BLaER1 (cell line): Measurements from ENCODE around the gene EIF2S1.

ENCODE experiments used
- H3K27ac ChIP-seq: shearing (Covaris generic); formaldehyde crosslinking; 2 replicates; pipeline ENCODE4 v1.8.1; 2022
- H3K27me3 ChIP-seq: shearing (Covaris generic); formaldehyde crosslinking; 2 replicates; pipeline ENCODE4 v1.8.1; 2022
- H3K36me3 ChIP-seq: shearing (Covaris generic); formaldehyde crosslinking; 2 replicates; pipeline ENCODE4 v1.8.1; 2022
- H3K4me1 ChIP-seq: shearing (Covaris generic); formaldehyde crosslinking; 2 replicates; pipeline ENCODE4 v1.8.1; 2022
- H3K4me2 ChIP-seq: shearing (Covaris generic); formaldehyde crosslinking; 2 replicates; pipeline ENCODE4 v1.8.1; 2022
- H3K4me3 ChIP-seq: shearing (Covaris generic); formaldehyde crosslinking; 2 replicates; pipeline ENCODE4 v1.8.1; 2022
- H3K9ac ChIP-seq: shearing (Covaris generic); formaldehyde crosslinking; 2 replicates; pipeline ENCODE4 v1.8.1; 2022
- H3K9me3 ChIP-seq: shearing (Covaris generic); formaldehyde crosslinking; 2 replicates; pipeline ENCODE4 v1.8.1; 2022
- H4K20me1 ChIP-seq: shearing (Covaris generic); formaldehyde crosslinking; 2 replicates; pipeline ENCODE4 v1.8.1; 2022
- Cebpa-rat ChIP-seq: shearing (Covaris generic); IDR thresholded peaks from 2 replicates; pipeline ENCODE4 v1.8.1; 2022

Gene EIF2S1

GRCh38 chr14:67371247-67372148, 11.4 kb downstream of the EIF2S1 start:
- H3K9ac ChIP-seq: no peak overlapping the region
- no peak for TF ChIP-seq Cebpa-rat
- H3K9me3 ChIP-seq: no peaks in the 10 kb centered on the region
- peaks cover 97% of the 10 kb centered on the region for H3K36me3 ChIP-seq
- no peaks in the 10 kb centered on the region for H3K4me1 ChIP-seq
- H3K27ac ChIP-seq: no peak overlapping the region
- H3K27me3 ChIP-seq: no peaks in the 10 kb centered on the region
- H3K4me2 ChIP-seq: no peak overlapping the region
- H4K20me1 ChIP-seq: peaks cover 85% of the 10 kb centered on the region
- no peak overlapping the region for H3K4me3 ChIP-seq

GRCh38 chr14:67372833-67373232, 12.7 kb downstream of the EIF2S1 start:
- Histone ChIP-seq H4K20me1 (peaks cover 80% of the 10 kb centered on the region), H3K9ac (no peak overlapping the region), H3K4me2 (no peak overlapping the region), H3K27me3 (no peaks in the 10 kb centered on the region), H3K27ac (no peak overlapping the region), H3K36me3 (peaks cover 97% of the 10 kb centered on the region), H3K4me1 (no peaks in the 10 kb centered on the region), H3K4me3 (no peak overlapping the region), H3K9me3 (no peaks in the 10 kb centered on the region)
- TF ChIP-seq Cebpa-rat: no peak

- Histone ChIP-seq H3K9me3 (no peaks in the 10 kb centered on the region), H4K20me1 (peaks cover 80% of the 10 kb centered on the region), H3K4me2 (no peak overlapping the region), H3K27me3 (no peaks in the 10 kb centered on the region), H3K4me3 (no peak overlapping the region), H3K36me3 (peaks cover 97% of the 10 kb centered on the region), H3K27ac (no peak overlapping the region), H3K4me1 (no peaks in the 10 kb centered on the region), H3K9ac (no peak overlapping the region)
- TF ChIP-seq Cebpa-rat: no peak
Measured at GRCh38 chr14:67373347-67373746, 13.2 kb downstream of the EIF2S1 start.

GRCh38 chr14:67377916-67378315, 17.8 kb downstream of the EIF2S1 start:
- H3K9me3 ChIP-seq: no peaks in the 10 kb centered on the region
- H3K4me3 ChIP-seq: no peak overlapping the region
- TF ChIP-seq Cebpa-rat: no peak
- no peaks in the 10 kb centered on the region for H3K27me3 ChIP-seq
- no peaks in the 10 kb centered on the region for H3K4me1 ChIP-seq
- H3K4me2 ChIP-seq: no peak overlapping the region
- peaks cover 95% of the 10 kb centered on the region for H3K36me3 ChIP-seq
- no peak overlapping the region for H3K9ac ChIP-seq
- H3K27ac ChIP-seq: no peak overlapping the region
- peaks cover 46% of the 10 kb centered on the region for H4K20me1 ChIP-seq

- TF ChIP-seq Cebpa-rat: no peak
- Histone ChIP-seq H3K27ac (no peak overlapping the region), H3K36me3 (peaks cover 79% of the 10 kb centered on the region), H4K20me1 (no peaks in the 10 kb centered on the region; the same call in 1 of the 2 replicates), H3K4me3 (no peak overlapping the region), H3K9ac (no peak overlapping the region), H3K4me1 (no peaks in the 10 kb centered on the region), H3K27me3 (no peaks in the 10 kb centered on the region), H3K4me2 (no peak overlapping the region), H3K9me3 (no peaks in the 10 kb centered on the region)
Measured at GRCh38 chr14:67385120-67385519, 25.0 kb downstream of the EIF2S1 start.

- H3K27ac ChIP-seq: no peak overlapping the region
- no peaks in the 10 kb centered on the region for H3K4me1 ChIP-seq
- no peaks in the 10 kb centered on the region for H3K27me3 ChIP-seq
- no peak overlapping the region for H3K4me2 ChIP-seq
- H3K4me3 ChIP-seq: no peak overlapping the region
- H3K9ac ChIP-seq: no peak overlapping the region
- H3K9me3 ChIP-seq: no peaks in the 10 kb centered on the region
- no peaks in the 10 kb centered on the region for H4K20me1 ChIP-seq
- TF ChIP-seq Cebpa-rat: no peak
- H3K36me3 ChIP-seq: peaks cover 74% of the 10 kb centered on the region
Measured at GRCh38 chr14:67385618-67386017, 25.5 kb downstream of the EIF2S1 start.

GRCh38 chr14:67387195-67387594, 27.1 kb downstream of the EIF2S1 start:
- no peaks in the 10 kb centered on the region for H3K4me1 ChIP-seq
- no peak overlapping the region for H3K4me2 ChIP-seq
- no peak for TF ChIP-seq Cebpa-rat
- peaks cover 59% of the 10 kb centered on the region for H3K36me3 ChIP-seq
- H3K9me3 ChIP-seq: no peaks in the 10 kb centered on the region
- no peak overlapping the region for H3K27ac ChIP-seq
- no peaks in the 10 kb centered on the region for H3K27me3 ChIP-seq
- no peaks in the 10 kb centered on the region for H4K20me1 ChIP-seq
- H3K9ac ChIP-seq: no peak overlapping the region
- H3K4me3 ChIP-seq: no peak overlapping the region

- H3K27me3 ChIP-seq: no peaks in the 10 kb centered on the region
- H3K9me3 ChIP-seq: no peaks in the 10 kb centered on the region
- no peak overlapping the region for H3K4me3 ChIP-seq
- H3K4me2 ChIP-seq: no peak overlapping the region
- H3K27ac ChIP-seq: no peak overlapping the region
- TF ChIP-seq Cebpa-rat: no peak
- no peaks in the 10 kb centered on the region for H4K20me1 ChIP-seq
- H3K36me3 ChIP-seq: peaks cover 38% of the 10 kb centered on the region
- H3K4me1 ChIP-seq: no peaks in the 10 kb centered on the region
- no peak overlapping the region for H3K9ac ChIP-seq
Measured at GRCh38 chr14:67389275-67389674, 29.1 kb downstream of the EIF2S1 start.

GRCh38 chr14:67389811-67390534, 29.8 kb downstream of the EIF2S1 start:
- Histone ChIP-seq H3K4me1 (no peaks in the 10 kb centered on the region), H3K4me3 (no peak overlapping the region), H3K27ac (no peak overlapping the region), H3K27me3 (no peaks in the 10 kb centered on the region), H3K36me3 (peaks cover 31% of the 10 kb centered on the region), H3K9ac (no peak overlapping the region), H3K4me2 (no peak overlapping the region), H4K20me1 (no peaks in the 10 kb centered on the region), H3K9me3 (no peaks in the 10 kb centered on the region)
- TF ChIP-seq Cebpa-rat: no peak

GRCh38 chr14:67391268-67391667, 31.1 kb downstream of the EIF2S1 start:
- Histone ChIP-seq H3K4me3 (no peak overlapping the region), H3K4me2 (no peak overlapping the region), H3K9ac (no peak overlapping the region), H3K27me3 (no peaks in the 10 kb centered on the region), H3K27ac (no peak overlapping the region), H4K20me1 (no peaks in the 10 kb centered on the region), H3K36me3 (peaks cover 18% of the 10 kb centered on the region), H3K9me3 (no peaks in the 10 kb centered on the region), H3K4me1 (no peaks in the 10 kb centered on the region)
- TF ChIP-seq Cebpa-rat: no peak
